GM19035 (cell line): Measurements from ENCODE around the gene AFF3.

Experiments
- ATAC-seq: cut with Tn5 transposase; IDR thresholded peaks from one replicate; pipeline ENCODE4 v1.9.1; 2021; ENCODE audit not compliant: unreplicated experiment

Gene AFF3

GRCh38 chr2:100073110-100073509 is 69.3 kb downstream of the AFF3 start:
- no peak for ATAC-seq

- no peak for ATAC-seq
Measured at GRCh38 chr2:100072503-100072902, 69.9 kb downstream of the AFF3 start.

- no peak for ATAC-seq
Measured at GRCh38 chr2:100071335-100072043, 70.9 kb downstream of the AFF3 start.

- ATAC-seq, result no peak
Measured at GRCh38 chr2:100070078-100070477, 72.3 kb downstream of the AFF3 start.

GRCh38 chr2:100068395-100068794 is 74.0 kb downstream of the AFF3 start:
- ATAC-seq, result no peak

- no peak for ATAC-seq
Measured at GRCh38 chr2:100067784-100068183, 74.6 kb downstream of the AFF3 start.

- ATAC-seq, result no peak
Measured at GRCh38 chr2:100066856-100067255, 75.5 kb downstream of the AFF3 start.

GRCh38 chr2:100066246-100066645 is 76.1 kb downstream of the AFF3 start:
- no peak for ATAC-seq

- no peak for ATAC-seq
Measured at GRCh38 chr2:100064592-100065428, 77.6 kb downstream of the AFF3 start.

- no peak for ATAC-seq
Measured at GRCh38 chr2:100064165-100064564, 78.2 kb downstream of the AFF3 start.

GRCh38 chr2:100063459-100063953 is 78.9 kb downstream of the AFF3 start:
- ATAC-seq, result no peak

- no peak for ATAC-seq
Measured at GRCh38 chr2:100062336-100062735, 80.1 kb downstream of the AFF3 start.

- ATAC-seq, result no peak
Measured at GRCh38 chr2:100060875-100061274, 81.5 kb downstream of the AFF3 start.

GRCh38 chr2:100059638-100060037 is 82.8 kb downstream of the AFF3 start:
- no peak for ATAC-seq

GRCh38 chr2:100057901-100058261 is 84.5 kb downstream of the AFF3 start:
- no peak for ATAC-seq

- ATAC-seq, result no peak
Measured at GRCh38 chr2:100054426-100054825, 88.0 kb downstream of the AFF3 start.

- ATAC-seq, result no peak
Measured at GRCh38 chr2:100053087-100053885, 89.1 kb downstream of the AFF3 start.

GRCh38 chr2:100052650-100053049 is 89.7 kb downstream of the AFF3 start:
- ATAC-seq, result no peak

- no peak for ATAC-seq
Measured at GRCh38 chr2:100051253-100051652, 91.1 kb downstream of the AFF3 start.

GRCh38 chr2:100050685-100051084 is 91.7 kb downstream of the AFF3 start:
- ATAC-seq, result no peak
